Thyroid gland (tissue), 4 donors: Measurements from ENCODE around the gene FKBP9.

ENCODE experiments used
- POLR2A ChIP-seq, 2 donors: fragments of 450-650 bp; IDR thresholded peaks; one replicate each; pipeline ENCODE4 v1.6.1; 2017; ENCODE audit warnings: antibody characterized with exemption in 2 of 2, mild to moderate bottlenecking in 2 of 2, moderate library complexity in 1 of 2
- TF ChIP-seq, protein P1 (sequence below), 6 experiments: fragments of 200-600 bp in 3 of 6; fragments of 450-650 bp in 3 of 6; sonication (generic) in 3 of 6; IDR thresholded peaks; one replicate each; pipeline ENCODE4 v1.5.1; 2016 to 2019; ENCODE audit warnings: antibody characterized with exemption in 6 of 6, mild to moderate bottlenecking in 2 of 6, inconsistent platforms in 1 of 6, moderate library complexity in 1 of 6

DNA sequence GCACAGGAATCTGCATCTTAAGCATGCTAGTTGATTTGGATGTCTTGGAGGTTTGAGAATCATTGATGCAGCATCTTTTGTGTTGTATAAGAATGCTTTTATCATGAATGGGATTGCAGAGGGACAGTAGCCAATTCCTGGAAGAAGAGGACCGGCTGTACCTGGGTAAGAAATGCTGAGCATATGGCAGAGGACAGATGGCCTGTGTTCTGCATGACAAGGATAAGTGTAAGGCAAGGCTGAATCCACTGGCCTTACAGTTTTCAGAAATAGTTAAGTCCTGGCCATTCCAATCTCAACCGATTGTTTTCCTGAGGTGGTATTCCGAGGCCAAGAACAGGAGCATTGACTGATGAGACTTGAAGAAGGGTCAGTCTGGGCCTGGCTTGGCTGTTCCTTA is 41.2 kb upstream of the FKBP9 start:
- TF ChIP-seq, protein P1, sequence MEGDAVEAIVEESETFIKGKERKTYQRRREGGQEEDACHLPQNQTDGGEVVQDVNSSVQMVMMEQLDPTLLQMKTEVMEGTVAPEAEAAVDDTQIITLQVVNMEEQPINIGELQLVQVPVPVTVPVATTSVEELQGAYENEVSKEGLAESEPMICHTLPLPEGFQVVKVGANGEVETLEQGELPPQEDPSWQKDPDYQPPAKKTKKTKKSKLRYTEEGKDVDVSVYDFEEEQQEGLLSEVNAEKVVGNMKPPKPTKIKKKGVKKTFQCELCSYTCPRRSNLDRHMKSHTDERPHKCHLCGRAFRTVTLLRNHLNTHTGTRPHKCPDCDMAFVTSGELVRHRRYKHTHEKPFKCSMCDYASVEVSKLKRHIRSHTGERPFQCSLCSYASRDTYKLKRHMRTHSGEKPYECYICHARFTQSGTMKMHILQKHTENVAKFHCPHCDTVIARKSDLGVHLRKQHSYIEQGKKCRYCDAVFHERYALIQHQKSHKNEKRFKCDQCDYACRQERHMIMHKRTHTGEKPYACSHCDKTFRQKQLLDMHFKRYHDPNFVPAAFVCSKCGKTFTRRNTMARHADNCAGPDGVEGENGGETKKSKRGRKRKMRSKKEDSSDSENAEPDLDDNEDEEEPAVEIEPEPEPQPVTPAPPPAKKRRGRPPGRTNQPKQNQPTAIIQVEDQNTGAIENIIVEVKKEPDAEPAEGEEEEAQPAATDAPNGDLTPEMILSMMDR (IDR thresholded peaks at IDR 0.05) = no peak
- no peak for TF ChIP-seq POLR2A (IDR thresholded peaks at IDR 0.05)
